ENCODE data around the gene CYSTM1. TPM values are rescaled to one million over a fixed set of nuclear protein-coding genes. Genes with fewer than 3 reads are reported as not detected.

Gene CYSTM1
- polyA plus RNA-seq, 1 donor from 2014 or later, result 6.6 TPM

- Histone ChIP-seq H4K20me1 (ENCODE audit: insufficient read depth) (no peaks in the 10 kb centered on the region), H3F3A (ENCODE audit: insufficient read depth, low read length, poor library complexity, severe bottlenecking) (no peaks in the 10 kb centered on the region), H3K79me2 (replicated peaks; ENCODE audit: insufficient read depth, low read length) (no peaks in the 10 kb centered on the region), H3K4me3 (ENCODE audit: low read length) (no peak overlapping the region), H3K9me2 (ENCODE audit: insufficient read depth, low read length) (no peaks in the 10 kb centered on the region), H3K27ac (ENCODE audit: low read length) (no peak overlapping the region), H2AFZ (ENCODE audit: low read depth, low read length) (no peak overlapping the region), H3K4me2 (ENCODE audit: low read length) (no peak overlapping the region), H3K9ac (ENCODE audit: low read length) (no peak overlapping the region), H3K27me3 (ENCODE audit: insufficient read depth, low read depth, low read length) (peaks cover 17% of the 10 kb centered on the region), H3K36me3 (ENCODE audit: insufficient read depth, low read length) (no peaks in the 10 kb centered on the region), H3K9me3 (ENCODE audit: low read length) (no peaks in the 10 kb centered on the region)
- TF ChIP-seq RAD21 (conservative IDR thresholded peaks at IDR 0.05) (no peak), CTCF (IDR thresholded peaks at IDR 0.05; ENCODE audit: poor library complexity, severe bottlenecking) (no peak), EP300 (conservative IDR thresholded peaks at IDR 0.05; ENCODE audit: poor library complexity, severe bottlenecking) (no peak), EZH2 (IDR thresholded peaks at IDR 0.05; ENCODE audit: borderline replicate concordance, insufficient read depth, low read length, poor library complexity, severe bottlenecking) (no peak), POLR2AphosphoS5 (IDR thresholded peaks at IDR 0.05) (no peak), REST (IDR thresholded peaks at IDR 0.05; ENCODE audit: borderline replicate concordance) (no peak), SMC3 (conservative IDR thresholded peaks at IDR 0.05; ENCODE audit: poor library complexity) (no peak), TAF1 (IDR thresholded peaks at IDR 0.05; ENCODE audit: low read depth) (no peak), MXI1 (conservative IDR thresholded peaks at IDR 0.05; ENCODE audit: poor library complexity, severe bottlenecking) (no peak)
Measured at GRCh38 chr5:140141241-140141640, 33.7 kb upstream of the CYSTM1 start.

- Histone ChIP-seq H3K36me3 (ENCODE audit: insufficient read depth, low read length) (no peaks in the 10 kb centered on the region), H3K79me2 (replicated peaks; ENCODE audit: insufficient read depth, low read length) (no peaks in the 10 kb centered on the region), H3K9me2 (ENCODE audit: insufficient read depth, low read length) (no peaks in the 10 kb centered on the region), H2AFZ (ENCODE audit: low read depth, low read length) (no peak overlapping the region), H3K9me3 (ENCODE audit: low read length) (no peaks in the 10 kb centered on the region), H3F3A (ENCODE audit: insufficient read depth, low read length, poor library complexity, severe bottlenecking) (no peaks in the 10 kb centered on the region), H4K20me1 (ENCODE audit: insufficient read depth) (no peaks in the 10 kb centered on the region), H3K9ac (ENCODE audit: low read length) (no peak overlapping the region), H3K27me3 (ENCODE audit: insufficient read depth, low read depth, low read length) (peaks cover 27% of the 10 kb centered on the region), H3K4me2 (ENCODE audit: low read length) (no peak overlapping the region), H3K27ac (ENCODE audit: low read length) (no peak overlapping the region), H3K4me3 (ENCODE audit: low read length) (no peak overlapping the region)
- TF ChIP-seq SMC3 (conservative IDR thresholded peaks at IDR 0.05; ENCODE audit: poor library complexity) (no peak), CTCF (IDR thresholded peaks at IDR 0.05; ENCODE audit: poor library complexity, severe bottlenecking) (no peak), POLR2AphosphoS5 (IDR thresholded peaks at IDR 0.05) (no peak), EP300 (conservative IDR thresholded peaks at IDR 0.05; ENCODE audit: poor library complexity, severe bottlenecking) (no peak), REST (IDR thresholded peaks at IDR 0.05; ENCODE audit: borderline replicate concordance) (no peak), MXI1 (conservative IDR thresholded peaks at IDR 0.05; ENCODE audit: poor library complexity, severe bottlenecking) (no peak), RAD21 (conservative IDR thresholded peaks at IDR 0.05) (no peak), EZH2 (IDR thresholded peaks at IDR 0.05; ENCODE audit: borderline replicate concordance, insufficient read depth, low read length, poor library complexity, severe bottlenecking) (no peak), TAF1 (IDR thresholded peaks at IDR 0.05; ENCODE audit: low read depth) (no peak)
Measured at GRCh38 chr5:140142246-140142645, 32.7 kb upstream of the CYSTM1 start.

Measured in neural cell (in vitro differentiated cells).